T follicular helper cell (primary cell): ENCODE data around the gene HSD17B8.

ENCODE experiments used
- DNase-seq: peaks from one replicate; pipeline ENCODE4 v3.0.0-alpha.2; 2020; ENCODE audit warnings: low read depth

HSD17B8 gene

DNA sequence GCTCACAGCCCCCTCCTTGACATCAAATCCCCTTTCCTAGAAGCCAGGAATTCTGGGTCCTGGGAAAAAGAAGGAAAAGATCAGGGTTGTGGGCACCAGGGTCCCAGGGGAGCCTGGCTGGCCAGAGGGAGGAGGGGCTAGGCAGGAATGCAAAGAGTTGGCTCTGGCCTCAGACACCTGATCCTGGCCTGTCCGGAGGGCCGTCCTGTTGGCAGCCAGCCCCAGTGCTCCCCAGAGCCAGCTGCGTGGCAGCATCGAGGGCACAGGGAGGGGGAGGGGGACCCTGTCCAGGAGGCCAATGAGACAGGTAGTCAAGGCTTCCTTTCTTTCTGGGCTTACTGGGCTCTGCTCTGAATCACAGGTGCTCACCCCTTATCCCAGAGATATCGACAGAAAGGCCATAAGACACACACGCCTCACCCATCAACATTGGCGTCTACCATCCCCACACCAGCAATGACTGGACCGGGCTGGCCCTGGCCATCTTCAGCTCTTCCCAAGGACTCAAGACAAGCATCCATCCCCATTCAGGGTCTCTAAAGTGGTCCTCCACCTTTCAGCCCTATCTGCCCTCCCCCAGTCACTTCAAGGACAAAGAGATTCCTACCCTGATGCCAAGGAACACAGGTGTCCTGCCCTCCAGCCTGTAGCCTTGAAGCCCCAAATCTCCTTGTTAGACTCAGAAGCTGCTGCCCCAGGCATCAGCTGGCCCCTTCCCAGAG lies 12.9 kb upstream of the HSD17B8 start:
- DNase-seq = no peak

DNA sequence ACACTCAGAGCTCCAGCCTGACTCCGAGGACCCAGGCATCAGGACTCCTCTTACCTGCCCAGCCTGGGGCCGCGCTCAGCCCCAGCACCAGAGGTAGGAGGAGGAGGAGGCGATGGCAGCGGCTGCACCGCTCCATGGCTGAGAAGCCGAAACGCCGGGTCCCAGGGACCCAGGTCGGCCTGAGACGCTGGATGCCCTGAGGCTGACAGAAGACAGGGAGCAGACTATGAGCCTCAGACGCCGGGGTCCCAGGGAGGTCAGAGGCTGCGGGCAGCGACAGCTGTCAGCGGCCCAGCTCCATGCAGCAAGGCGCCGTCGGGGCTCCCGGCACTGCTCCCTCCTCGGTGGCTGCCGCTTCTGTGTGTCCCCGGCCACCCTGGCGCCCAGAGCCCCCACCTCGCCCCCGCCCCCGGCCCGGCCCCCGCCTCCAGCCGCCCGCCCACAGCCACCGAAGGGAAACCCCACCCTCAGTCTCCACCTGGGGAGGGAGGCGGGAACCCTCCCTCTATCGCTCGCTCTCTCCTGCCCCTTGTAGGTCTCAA lies 12.3 kb upstream of the HSD17B8 start, which contains the start of gene COL11A2:
TSS of gene COL11A2 (minus strand) at position 363 of the 542 bp plus-strand sequence. CDS start at position 136, 227 bp downstream.
- no peak for DNase-seq

DNA sequence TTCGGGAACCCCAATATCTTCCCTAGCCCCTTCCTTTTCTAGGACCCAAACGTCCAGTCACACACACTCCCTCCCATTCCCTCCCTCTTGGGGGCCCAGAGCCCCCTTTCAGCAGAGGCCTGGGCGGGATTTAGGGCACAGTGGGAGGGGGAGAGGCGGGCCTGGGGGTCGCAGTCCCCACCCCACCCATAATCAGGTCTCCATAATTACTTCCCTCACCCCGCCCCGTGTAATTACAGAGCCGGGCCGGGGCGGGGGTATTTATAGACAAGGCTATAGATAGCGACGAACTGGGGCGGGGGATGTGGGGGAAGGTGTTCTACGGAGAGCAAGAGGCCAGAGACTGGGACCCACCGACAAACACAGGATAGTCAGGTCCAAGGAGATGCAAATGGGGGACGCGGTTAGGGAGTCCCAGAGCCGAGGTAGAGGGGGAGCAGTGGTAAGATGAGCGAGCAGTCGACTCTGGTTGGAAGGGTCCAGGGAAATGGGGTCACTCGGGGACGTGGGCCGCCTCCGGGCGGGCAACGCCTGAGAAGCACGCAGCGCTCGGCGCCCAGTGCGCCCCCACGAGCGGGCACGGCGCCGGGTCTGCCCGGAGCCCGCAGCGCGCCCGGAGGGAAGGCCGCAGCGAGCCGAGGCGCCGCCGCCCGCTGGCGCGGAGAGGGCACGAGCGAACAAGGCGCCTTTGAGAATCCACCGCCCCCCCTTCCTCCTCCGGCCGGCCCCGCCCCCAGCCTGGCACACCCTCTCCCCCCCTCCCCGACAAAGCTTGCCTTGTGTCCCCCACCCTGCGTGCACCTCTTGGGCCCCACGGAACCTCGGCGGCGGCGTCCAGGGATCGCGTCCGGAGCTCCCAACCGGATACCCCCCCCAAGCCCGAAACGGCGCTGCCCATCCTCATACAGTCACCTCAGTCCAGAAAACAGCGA lies 11.5 kb upstream of the HSD17B8 start:
- no peak for DNase-seq

DNA sequence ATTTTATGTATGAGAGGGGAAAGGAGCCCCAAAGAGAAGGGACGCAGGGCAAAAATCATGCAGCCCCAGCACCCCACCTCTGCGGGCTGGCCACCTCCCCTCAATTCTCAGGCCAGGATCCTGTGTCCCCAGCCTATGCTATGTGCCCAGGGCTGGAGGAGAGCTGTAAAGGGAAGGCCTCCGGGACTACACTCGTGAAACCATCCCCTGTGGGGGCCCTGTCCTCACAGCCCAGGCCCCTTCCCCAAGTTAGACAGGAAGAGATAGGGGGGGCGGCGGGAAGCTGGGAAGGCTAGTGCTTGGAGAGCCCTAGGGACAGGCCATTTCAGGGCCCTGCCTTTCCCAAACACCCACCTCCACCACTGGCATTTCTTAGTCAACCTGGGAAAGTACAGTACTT lies 10.8 kb upstream of the HSD17B8 start:
- no peak for DNase-seq

DNA sequence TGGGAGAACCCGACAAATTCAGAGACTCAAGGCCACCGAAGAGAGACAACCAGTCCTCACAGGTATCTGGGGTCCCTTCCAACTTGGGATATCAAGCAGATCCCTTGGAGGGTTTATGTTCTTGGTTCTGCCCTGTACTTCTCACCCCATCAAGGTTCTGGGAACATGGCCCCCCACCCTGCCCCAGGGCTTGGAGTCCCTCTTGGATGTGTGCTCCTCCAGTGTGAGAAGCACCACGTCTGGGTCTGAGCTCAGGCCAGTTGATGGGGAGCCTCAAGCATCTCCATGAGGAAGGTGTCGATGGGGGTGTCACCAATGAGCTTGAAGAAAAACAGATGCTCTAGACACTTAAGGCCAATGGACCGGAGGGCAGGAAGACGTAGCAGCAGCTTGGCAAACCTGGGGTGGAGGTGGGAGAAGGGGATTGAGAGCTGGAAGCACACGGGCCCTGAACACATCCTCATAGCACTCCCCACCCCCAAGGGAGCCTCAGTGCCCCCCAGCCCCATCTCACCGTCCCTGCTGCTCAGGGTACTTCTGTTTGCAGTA lies 9.9 kb upstream of the HSD17B8 start:
- no peak for DNase-seq

DNA sequence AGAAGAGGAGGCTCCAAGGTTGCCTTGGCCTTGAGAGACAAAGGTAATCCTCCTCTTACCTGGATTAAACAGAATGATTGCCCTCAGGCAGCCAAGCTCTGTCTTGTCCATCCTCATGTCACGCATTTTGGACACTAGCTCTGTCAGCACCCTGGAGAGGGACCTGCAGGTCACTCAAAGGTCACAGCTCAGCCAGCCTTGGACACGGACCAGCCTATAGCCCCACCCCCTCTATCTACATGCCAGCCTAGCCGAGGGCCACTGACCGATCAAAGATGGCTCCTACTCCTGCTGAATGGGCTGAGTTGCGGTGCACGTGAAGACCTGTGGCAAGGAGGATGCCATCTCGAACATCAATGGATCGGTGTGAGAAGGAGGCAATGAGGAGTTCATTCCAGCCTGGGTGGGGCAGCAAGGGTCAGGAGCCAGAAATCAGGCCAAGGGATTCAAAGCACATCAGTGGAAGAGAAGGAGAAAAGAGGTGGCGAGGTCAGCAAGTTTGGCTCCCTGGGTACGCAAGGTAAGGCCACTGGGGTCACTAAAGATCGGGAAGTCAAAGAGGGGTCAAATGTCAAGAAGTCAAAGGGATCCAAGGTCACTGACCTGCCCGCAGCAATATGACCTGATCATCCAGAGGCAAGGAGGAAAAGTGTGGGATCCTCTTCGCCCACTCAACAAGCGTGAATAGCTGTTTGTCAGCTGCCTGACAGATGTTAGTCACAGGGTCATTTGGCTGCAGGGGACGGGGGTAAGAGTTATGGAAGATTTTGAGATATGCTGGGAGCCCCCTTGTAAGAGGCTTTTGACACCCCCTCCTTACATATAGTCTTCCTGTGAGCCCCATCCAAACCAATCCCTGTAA lies 8.9 kb upstream of the HSD17B8 start:
- DNase-seq = no peak

DNA sequence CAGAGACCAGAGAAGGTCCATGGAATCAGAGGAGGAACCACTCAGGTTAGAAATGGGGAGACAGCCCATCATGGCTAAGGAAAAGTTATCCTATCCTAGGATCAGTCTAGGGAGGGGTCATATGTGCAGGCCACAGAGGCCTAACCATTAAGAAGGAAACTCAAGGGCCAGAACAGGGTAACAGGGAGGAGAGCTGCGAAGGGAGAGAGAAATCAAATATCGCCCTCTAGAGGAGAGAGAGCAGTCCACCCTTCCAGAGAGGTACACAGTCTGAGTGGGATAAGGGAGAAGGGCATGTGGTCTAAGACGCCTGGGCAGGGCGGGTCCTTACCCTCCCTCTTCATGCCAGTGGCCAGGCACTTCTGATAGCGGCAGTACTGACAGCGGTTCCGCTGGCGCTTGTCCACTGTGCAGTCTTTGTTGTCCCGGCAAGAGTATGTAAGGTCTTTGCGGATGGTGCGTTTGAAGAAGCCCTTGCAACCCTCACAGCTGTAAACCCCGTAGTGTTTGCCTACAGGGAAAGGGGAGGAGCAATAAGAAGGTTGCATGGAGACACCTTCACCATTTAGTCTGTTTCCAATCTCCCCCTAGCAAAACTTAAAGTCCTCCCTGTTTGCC lies 6.9 kb upstream of the HSD17B8 start:
- no peak for DNase-seq

DNA sequence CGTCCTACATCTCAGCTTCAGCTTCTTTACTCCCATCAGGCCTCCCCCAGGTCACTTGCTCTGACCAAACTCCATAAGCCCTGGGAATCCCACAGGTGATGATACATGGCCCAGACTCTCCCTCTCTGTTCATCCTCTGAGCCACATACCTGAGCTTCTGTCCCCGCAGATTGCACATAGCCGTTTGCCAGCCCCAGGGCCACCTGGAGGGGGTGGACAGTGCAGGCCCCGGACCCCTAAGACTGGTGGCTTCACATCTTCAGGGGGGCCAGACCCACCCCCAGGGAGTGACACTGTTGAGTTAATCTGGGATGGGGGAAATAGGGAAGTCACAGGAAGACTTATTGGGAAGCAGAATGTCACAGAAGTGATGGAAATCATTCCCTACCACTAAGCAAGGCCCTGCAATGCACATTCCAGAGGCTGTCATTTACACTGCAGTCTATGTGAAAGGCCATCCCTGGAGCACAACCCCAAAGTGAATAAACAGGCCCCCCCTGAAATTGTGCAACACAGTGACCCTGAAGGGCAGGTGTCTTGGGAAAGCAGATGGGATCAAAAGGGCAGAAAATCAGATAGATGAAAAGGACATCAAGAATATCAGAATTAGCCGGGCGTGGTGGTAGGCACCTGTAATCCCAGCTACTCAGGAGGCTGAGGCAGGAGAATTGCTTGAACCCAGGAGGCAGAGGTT lies 6.1 kb upstream of the HSD17B8 start:
- DNase-seq = no peak

DNA sequence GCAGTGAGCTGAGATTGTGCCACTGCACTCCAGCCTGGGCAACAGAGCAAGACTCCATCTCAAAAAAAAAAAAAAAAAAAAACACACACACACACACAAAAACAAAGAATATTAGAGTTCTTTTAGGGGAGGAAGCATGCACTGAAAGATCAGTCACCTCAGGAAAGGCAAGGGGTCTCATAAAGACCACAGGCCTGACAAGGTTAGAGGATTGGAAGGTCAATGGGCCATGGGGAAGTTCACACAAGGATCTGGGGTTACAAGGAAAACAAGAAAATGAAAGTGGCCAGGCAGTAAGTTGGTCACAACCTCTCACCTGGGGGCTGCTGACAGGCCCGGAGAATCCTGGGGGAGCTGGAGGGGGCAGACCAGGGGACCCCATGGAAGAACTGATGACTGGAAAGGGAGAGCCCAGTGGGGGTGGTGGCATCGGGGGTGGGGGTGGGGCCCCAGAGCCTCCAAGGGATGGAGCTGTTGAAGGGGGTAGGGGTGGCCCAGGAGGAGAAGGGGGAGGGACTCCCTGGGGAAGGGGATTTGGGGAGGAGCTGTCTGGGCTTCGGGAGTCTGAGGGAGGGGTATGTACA lies 5.5 kb upstream of the HSD17B8 start:
- no peak for DNase-seq

DNA sequence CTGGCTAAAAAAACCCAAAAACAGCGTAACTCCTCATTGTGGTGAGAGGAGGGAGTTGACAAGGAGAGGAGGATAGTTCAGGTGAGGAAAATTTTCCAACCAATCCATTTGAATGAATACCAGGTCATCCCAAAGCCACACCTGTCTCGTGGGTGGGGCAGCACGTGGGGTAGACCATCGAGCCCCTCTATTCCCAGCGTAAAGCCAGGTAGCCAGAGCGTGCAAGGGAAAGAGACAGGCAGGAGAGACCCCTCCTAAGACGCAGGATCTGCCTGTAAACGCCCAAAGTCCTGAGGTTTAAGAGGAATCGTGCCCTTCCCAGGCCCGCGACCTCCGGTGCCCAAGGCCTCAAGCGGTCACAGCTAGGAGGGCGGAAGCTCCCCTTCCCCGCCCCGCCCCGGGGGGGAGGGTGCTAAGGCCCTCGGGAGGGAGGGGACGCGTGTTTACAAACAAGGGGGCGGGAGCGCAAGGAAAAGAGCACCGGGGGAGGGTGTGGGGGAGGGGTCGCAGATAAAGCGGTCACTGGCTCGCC lies 4.7 kb upstream of the HSD17B8 start:
- no peak for DNase-seq

DNA sequence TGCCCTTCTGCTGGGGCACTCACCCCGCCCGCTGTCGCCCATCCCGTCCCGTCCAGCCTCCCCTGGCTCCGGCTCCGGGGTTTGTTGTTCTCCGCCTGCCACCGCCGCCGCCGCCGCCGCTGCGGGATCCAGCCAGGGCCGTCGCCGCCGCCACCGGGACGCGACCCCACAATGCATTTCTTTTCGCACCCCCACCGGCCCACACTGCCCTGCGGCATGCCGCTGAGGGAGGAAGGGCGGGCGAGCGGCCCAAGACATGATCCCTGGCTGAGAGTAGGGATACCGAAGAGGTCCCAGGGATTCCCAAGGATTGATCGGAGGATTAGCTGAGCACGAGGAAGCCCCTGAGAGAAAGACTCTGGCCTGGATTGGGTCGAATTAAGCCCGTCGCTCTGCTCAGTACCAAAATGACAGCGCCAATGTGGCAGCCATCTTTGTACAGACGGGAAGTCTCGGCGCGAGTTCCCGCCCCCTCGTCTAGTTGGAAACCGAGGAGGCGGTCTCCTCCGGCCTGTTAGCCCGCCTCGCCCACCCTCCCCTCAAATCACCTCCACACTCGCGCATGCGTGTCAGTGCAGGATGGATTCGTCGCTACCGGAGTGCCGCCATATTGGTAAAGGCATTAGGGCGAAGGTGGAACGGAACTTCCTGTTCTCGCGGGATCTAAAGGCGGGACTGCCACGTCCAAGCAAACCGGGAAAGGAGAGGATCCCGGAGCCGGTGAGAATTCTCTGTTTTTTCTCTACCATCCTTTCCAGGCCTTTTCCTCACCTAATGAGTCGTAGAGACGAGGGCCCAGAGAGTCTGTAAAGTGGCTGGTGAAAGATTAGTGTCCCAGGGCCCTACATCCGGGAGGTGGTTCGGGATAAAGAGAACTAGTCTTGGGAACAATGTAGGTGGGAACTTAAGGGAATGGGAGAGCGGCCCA lies 4.0 kb upstream of the HSD17B8 start, which contains the start of the genes RXRB and SLC39A7:
TSS of gene RXRB (minus strand) at position 447 of the 928 bp plus-strand sequence. CDS start at position 258, 189 bp downstream.
TSS of gene SLC39A7 (plus strand) at position 649 of the 928 bp plus-strand sequence. CDS start 379 bp downstream, outside the sequence.
- DNase-seq = peak; percentile 99

DNA sequence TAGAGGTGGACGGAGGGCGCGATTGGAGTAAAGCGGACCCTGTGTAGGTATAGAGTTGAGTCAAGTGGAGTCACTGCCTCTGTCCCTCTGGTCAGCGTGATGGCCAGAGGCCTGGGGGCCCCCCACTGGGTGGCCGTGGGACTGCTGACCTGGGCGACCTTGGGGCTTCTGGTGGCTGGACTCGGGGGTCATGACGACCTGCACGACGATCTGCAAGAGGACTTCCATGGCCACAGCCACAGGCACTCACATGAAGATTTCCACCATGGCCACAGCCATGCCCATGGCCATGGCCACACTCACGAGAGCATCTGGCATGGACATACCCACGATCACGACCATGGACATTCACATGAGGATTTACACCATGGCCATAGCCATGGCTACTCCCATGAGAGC lies 3.3 kb upstream of the HSD17B8 start:
- DNase-seq = no peak

DNA sequence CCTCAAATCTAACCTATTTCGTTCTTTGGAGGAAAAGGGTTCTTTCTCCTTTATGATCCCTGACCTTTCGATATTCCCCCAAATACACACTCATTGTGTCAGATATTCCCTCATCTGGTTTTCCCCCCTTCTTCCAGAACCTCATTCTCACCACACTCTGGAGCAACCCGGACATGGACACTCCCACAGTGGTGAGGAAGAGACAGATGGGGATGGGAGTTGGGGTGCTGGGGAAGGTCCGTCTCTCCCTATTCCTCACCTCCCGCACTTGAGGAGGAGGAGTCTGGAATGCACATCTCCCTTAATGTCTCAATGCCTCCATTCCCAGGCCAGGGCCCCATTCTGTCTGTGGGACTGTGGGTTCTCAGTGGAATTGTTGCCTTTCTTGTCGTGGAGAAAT lies 2.5 kb upstream of the HSD17B8 start:
- no peak for DNase-seq

DNA sequence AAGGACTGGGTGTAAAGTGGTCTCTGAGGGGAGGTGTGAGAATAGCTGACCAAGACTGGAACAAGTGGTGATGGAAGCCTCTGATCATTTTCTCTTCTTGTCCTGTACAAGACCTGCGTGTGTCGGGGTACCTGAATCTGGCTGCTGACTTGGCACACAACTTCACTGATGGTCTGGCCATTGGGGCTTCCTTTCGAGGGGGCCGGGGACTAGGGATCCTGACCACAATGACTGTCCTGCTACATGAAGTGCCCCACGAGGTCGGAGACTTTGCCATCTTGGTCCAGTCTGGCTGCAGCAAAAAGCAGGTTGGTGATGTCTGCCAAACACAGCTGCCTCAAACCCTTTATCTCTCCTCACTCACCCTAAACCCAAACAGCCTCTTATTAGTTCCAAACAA lies 1.7 kb upstream of the HSD17B8 start:
- no peak for DNase-seq

DNA sequence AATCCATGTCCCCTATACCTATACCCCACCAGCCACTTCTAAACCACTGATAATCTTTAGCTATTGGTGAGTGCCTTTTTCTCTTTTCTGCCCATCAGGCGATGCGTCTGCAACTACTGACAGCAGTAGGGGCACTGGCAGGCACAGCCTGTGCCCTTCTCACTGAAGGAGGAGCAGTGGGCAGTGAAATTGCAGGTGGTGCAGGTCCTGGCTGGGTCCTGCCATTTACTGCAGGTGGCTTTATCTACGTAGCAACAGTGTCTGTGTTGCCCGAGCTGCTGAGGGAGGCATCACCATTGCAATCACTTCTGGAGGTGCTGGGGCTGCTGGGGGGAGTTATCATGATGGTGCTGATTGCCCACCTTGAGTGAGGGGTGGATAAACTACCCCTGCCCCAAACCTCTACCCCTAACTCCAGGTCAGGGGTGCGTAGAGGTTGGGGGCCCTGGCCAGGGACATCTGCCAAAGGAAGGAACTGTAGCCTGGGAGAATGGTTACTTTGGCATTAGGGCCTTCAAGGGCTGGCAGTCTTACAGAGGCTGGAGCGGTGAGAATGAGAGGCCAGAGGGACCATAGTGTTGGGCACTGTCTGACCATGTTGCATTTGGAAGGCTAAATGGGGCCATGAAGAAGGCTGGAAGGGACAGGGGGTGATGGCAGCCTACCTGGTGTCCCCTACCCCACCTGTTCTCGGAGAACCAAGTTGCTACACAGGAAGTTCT lies 851 bp upstream of the HSD17B8 start:
- DNase-seq = no peak

DNA sequence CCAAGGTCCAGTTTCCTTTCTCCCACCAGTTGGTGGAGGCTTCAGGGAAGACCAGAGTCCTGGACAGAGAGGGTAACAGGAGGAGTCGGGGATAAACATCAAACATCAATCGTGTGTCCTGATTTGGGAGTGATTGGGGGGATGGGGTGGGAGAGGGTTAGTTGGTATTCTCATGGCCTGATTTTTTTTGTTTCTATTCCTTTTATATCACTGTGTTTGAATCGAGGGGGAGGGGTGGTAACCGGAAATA lies 365 bp upstream of the HSD17B8 start:
- no peak for DNase-seq

DNA sequence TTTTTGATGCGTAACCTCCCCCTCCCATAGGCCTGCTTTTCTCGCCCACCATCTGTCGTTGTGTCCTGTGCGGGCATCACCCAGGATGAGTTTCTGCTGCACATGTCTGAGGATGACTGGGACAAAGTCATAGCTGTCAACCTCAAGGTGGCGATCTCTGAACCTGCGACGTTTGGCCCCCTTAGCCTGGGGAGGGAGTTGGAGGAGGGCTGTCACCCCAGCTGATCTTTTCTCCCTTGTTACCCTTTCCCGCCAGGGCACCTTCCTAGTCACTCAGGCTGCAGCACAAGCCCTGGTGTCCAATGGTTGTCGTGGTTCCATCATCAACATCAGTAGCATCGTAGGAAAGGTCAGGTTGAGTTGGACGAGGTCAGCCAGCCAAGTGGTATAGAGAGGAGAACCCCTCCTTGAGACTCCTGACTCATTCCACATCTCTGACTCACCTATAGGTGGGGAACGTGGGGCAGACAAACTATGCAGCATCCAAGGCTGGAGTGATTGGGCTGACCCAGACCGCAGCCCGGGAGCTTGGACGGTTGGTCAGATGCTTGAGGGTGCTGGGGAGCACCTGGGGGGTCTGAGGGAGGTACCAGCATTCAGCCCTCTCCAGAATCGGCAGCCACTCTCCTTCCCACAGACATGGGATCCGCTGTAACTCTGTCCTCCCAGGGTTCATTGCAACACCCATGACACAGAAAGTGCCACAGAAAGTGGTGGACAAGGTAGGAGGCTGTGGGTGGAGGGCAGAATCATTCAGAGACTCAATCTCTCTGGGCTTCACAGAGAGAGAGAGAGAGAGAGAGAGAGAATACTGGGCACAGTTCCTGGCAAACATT lies 954 bp downstream of the HSD17B8 start:
- DNase-seq = no peak
